Measurements from ENCODE around the gene RASAL3.
"Not testable (repeated sequence)": the region's sequence is repeated elsewhere in the genome, so short reads cannot be mapped to it uniquely, and the experiment has no call there.

RASAL3 gene
- total RNA-seq, result 2.0 to 13.7 (median 7.0) reads per million in 18 experiments

DNA sequence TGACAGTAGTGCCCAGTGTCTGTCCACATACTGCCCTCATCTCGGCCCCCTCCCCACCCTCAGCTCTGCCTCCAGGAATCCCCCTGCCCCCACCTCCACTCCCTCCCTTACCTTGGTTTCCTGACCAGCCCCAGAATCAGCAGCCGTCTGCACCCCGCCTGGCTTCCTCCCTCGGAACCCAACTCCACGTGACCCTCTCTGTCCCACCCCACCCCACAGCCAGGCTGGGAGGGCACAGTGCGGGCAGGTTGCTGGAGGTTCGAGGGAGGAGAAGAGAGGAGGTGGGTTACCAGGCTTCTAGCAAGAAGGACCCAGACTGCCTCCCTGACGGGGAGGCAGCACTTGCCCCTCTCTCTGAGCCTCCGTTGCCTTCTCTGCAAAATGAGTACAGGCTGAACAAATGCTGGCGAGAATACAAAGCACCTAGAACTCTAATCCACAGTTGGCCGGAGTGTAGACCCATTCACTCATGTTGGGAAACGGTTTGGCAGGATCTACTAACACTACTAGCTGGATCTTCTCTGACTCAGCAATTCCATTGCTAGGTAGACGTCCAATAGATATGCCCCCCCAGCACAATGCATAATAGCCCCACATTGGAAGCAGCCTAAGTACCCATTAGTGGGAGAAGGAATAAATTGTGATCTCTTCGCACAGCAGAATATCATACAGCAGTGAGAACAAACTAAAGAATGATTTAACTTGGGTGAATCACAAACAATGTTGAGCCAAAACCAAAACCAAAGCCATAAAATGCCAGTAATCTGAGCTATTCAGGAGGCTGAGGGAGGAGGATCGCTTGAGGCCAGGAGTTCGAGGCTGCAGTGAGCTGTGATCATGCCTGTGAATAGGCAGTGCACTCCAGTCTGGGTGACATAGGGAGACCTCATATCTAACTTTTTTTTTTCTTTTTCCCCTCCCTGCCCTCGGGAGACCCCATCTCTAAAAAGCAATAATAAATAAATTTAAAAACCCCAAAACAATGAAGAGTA, at the start of gene RASAL3:
Gene RASAL3, minus strand, starts transcription at position 151 of the 992 bp plus-strand sequence. CDS start 186 bp downstream, outside the sequence.
- DNase-seq, result no peak

DNA sequence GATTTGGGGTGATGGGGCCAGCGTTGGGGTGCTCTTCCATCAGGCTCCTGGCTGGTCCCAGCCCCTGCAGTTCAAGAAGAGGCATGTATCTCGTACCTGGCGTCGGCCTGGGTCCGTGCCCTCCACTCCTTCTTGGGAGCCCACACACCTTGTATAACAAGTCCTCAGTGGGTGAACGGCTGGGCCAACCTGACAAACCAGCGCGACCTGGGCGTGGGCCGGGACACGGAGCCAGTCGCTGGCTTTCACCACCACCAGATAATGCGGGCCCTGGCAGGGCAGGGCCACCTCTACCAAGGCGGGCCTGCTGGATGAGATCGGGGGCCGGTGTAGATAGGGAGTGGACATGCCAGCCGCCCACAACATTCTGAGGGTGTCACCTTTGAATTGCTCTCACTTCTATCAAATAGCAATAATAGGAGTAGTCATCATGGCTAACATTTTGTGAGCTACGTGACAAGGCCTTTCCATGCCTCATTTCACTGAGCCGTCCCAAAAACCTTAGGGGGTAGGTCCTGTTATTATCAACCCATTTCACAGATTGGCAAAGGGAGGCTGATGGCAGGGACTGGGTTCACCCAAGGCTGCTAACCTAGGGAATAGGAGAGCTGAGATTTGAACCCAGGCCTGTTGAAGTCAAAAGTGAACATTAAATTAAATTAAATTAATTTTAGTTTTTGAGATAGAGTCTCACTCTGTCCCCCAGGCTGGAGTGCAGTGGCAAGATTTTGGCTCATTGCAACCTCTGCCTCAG, 47.5 kb upstream of the RASAL3 start:
- no peak for DNase-seq

GRCh38 chr19:15508035-15508710, 43.8 kb upstream of the RASAL3 start, which contains the start of gene CYP4F22:
Gene CYP4F22 (plus strand): TSS chr19:15508525. CDS start chr19:15525337, 16,812 bp downstream.
- no peak for DNase-seq

DNA sequence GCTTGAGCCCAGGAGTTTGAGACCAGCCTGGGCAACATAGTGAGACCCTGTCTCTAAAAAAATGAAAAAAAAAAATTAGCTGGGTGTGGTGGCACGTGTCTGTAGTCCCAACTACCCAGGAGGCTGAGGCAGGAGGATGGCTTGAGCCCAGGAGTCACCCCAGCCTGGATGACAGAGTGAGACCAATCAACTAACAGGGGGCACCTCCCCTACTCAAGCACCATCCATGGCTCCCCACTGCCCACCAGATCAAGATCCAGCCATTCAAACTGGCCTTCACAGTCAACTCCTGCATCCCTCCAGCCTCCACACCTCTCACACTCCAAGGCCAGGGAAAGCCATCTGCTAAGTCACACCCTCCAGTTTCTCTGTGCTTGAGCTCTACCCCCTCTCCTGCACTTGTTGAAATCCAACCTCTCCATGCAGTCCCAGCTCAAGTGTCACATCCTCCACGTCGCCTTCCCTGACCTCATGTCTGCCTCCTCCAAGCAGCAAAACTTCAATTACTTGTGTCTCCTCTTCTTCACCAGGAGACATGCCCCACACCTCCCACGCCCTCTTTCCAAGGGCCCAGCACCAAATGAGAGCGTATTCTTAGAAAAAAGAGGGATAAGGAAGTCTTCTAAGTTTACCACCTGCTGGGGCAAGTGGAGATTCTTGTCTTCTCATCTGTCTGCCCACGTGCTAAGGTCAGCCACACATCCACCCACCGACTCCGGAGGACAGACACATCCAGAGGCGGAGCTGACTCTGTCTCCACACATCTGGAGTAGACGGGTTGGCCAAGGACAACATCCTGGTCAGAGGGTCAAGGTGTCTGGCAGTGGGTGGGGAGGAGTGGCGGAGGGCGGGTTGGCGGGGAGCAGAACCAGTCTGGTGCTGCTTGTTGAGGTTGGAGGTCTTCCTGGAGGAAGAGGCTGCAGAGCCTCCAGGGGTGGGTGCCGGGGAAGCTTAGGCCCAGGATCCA, 43.0 kb upstream of the RASAL3 start:
- no peak for DNase-seq

- peak; percentile 23 to 50 for DNase-seq
Observed at GRCh38 chr19:15506074-15506571, 41.8 kb upstream of the RASAL3 start.

DNA sequence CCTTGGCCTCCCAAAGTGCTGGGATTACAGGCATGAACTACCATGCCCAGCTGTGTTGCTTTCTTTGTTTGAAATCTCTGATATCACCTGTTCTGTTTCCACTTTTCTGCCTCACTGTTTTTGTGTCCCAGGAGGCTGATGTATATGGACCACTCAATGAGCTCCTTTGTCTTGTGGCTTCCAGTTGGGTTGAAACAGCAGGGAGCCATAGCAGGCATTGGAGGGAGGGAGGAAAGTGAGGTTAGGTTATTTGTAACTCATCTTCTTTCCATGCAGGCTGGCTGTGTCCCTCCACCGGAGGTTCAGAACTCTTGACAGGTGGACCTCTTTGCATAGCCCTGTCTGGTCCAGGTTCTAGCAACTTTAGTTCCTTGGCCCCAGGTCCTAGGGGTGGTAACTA, 37.9 kb upstream of the RASAL3 start:
- DNase-seq, result no peak

GRCh38 chr19:15501596-15501995, 37.3 kb upstream of the RASAL3 start:
- no peak for DNase-seq

- DNase-seq, result no peak
Observed at GRCh38 chr19:15498910-15499309, 34.6 kb upstream of the RASAL3 start.

GRCh38 chr19:15498156-15498858, 34.0 kb upstream of the RASAL3 start:
- DNase-seq, result no peak

- no peak for DNase-seq
Observed at GRCh38 chr19:15495151-15495550, 30.8 kb upstream of the RASAL3 start.

GRCh38 chr19:15488489-15489226, 24.3 kb upstream of the RASAL3 start:
- no peak for DNase-seq

- no peak for DNase-seq
Observed at GRCh38 chr19:15487038-15487437, 22.7 kb upstream of the RASAL3 start.

DNA sequence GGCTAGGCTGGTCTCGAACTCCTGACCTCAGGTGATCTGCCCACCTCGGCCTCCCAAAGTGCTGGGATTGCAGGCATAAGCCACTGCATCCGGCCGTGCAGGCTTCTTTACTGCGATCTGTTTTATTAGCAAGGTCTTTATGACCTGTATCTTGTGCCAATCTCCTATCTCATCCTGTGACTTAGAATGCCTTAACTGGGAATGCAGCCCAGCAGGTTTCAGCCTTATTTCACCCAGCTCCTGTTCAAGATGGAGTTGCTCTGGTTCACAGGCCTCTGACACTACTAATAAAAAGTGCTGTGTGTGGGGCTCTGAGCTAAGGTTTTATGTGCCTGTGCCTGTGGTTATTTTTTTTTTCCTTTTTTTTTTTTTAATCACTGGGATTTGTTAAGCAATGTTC, 21.4 kb upstream of the RASAL3 start:
- not testable (repeated sequence) for DNase-seq

GRCh38 chr19:15480996-15481395, 16.7 kb upstream of the RASAL3 start:
- DNase-seq, result not testable (repeated sequence)

GRCh38 chr19:15479391-15480345, 15.3 kb upstream of the RASAL3 start, which contains the start of gene PGLYRP2:
Gene PGLYRP2 (minus strand): TSS chr19:15479501. CDS start chr19:15479371, 130 bp downstream.
- peak; percentile 72 to 74 for DNase-seq

DNA sequence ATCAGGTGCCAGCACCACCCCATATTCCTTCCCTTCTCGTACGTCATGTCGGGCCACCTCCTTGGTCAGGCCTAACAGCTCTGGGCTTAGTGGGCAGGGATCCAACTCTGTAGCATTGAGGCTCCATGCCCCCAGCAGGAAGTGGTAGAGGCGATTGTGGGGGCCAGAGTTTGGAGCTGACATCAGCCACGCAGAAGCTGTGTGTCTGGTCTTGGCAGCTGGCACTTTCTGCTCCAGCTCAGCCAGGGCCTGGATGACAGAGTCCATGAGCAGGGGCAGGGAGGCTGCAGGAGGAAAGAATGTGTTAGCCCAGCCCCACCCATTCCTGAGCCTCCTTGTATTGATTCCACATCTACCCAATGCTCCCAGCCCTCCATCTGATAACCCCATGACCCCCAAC, 12.0 kb upstream of the RASAL3 start:
- DNase-seq, result no peak

DNA sequence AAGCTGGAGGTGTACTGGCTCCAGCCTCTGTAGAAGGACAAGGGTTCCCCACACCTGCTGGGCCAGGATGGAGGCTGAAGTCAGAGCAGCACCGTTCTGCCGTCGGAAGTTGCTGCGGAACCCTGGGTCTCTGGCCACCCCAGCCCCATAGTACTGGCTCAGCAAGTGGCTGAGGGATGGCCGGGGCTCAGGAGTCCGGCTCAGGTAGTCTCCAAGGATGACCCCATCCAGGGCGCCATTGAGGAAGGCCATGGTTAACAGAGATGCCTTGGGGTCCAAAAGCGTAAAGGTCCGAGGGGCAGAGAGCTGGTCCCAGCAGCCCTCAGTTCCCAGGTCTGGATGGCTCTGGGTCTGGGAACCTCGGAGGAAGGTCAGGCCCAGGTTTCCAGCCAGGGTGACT, 11.3 kb upstream of the RASAL3 start:
- DNase-seq, result no peak

GRCh38 chr19:15475169-15475568, 10.8 kb upstream of the RASAL3 start:
- DNase-seq, result no peak

Data from inflammatory macrophage (primary cell).